NCI-H2081 (cell line): ENCODE measurements around the gene SLC35A2.
"Not testable (repeated sequence)": the region's sequence is repeated elsewhere in the genome, so short reads cannot be mapped to it uniquely, and the experiment has no call there.

Experiments used
- DNase-seq, 2 experiments: peaks; one replicate each; lab custom pipeline; 2025; lab: John Stamatoyannopoulos, UW

The SLC35A2 gene

DNA sequence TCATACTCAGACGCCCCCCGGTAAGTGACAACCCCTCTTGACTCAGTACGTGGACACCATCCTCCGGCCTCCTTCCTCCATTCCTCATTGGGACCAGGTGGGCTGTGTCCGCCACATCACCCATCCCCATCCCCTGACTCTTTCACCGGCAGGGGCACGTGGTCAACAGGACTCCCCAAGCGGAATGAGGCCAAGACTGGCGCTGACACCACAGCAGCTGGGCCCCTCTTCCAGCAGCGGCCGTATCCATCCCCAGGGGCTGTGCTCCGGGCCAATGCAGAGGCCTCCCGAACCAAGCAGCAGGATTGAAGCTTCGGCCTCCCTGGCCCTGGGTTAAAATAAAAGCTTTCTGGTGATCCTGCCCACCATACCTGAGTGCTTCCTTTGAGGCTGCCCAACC is 8.7 kb downstream of the SLC35A2 start:
- no peak for DNase-seq

DNA sequence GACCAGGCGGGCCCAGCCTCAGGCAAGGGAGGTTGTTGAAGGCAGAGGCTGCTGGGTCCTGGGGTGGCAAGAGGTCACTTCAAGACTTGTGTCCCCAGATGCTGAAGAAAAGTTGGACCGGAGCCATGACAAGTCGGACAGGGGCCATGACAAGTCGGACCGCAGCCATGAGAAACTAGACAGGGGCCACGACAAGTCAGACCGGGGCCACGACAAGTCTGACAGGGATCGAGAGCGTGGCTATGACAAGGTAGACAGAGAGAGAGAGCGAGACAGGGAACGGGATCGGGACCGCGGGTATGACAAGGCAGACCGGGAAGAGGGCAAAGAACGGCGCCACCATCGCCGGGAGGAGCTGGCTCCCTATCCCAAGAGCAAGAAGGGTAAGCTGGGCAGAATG is 9.3 kb downstream of the SLC35A2 start:
- DNase-seq: no peak

DNA sequence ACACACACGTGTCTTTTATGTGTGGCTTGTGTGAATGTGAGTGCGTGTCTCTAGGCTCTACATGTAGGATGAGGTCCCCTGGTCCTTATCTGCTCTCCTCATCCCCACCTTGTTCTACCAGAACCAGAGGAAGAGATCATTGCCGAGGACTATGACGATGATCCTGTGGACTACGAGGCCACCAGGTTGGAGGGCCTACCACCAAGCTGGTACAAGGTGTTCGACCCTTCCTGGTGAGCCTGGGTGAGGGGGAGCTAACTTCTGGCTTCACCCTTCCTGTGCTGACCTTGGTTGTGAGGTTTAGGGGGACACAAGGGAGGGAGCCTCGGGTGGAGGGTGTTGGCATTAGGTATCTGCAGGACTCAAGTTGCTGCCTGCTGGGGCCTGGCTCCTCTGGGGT is 10.4 kb downstream of the SLC35A2 start:
- no peak for DNase-seq

DNA sequence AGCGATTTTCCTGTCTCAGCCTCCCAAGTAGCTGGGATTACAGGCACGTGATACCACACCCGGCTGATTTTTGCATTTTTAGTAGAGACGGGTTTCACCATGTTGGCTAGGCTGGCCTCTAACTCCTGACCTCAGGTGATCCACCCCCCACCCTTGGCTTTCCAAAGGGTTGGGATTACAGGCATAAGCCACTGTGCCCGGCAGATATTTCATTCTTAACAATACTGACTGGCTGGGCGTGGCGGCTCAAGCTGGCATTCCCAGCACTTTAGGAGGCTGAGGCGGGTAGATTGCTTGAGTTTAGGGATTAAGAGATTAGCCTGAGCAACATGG is 12.4 kb downstream of the SLC35A2 start:
- no peak for DNase-seq

DNA sequence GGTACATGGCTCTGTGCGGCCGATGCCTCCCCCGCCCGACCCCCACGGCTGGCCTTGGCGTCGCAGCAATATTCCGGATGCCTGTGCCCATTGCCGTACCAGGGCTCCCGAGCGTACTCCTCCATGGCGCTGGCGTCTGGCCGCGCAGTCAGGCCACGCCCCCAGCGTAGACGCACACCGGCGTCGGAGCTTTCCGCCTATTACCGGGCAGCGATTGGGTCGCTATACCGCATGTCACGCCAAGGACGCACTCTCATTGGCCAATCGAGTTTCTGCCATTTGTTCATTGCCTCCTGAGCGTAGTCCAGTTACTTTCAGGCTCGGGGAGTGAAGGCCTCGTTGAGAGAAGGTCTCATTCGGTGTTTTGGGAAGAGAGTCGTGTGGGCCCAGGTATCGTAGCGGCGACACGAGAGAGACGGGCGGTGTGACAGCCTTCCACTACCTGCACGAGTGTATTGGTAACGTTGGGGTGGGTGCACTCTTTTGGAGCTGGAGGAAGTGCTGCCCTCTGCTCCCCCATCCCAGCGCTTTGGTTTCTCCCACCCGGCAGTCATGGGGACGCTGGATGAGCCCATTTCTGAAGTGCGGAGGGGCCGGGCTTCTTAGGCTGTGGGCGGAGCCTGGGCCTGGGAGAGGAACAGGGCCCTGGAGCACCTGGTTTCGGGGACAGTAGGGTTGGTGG is 13.7 kb downstream of the SLC35A2 start, which contains the start of the genes PQBP1 and TIMM17B:
Gene PQBP1 (plus strand): TSS at position 306 of the 682 bp plus-strand sequence. CDS start 580 bp downstream, outside the sequence.
Gene TIMM17B (minus strand): TSS at position 144 of the 682 bp plus-strand sequence. CDS start 19 bp downstream, at position 125.
- DNase-seq: peak; percentile 90 to 98

DNA sequence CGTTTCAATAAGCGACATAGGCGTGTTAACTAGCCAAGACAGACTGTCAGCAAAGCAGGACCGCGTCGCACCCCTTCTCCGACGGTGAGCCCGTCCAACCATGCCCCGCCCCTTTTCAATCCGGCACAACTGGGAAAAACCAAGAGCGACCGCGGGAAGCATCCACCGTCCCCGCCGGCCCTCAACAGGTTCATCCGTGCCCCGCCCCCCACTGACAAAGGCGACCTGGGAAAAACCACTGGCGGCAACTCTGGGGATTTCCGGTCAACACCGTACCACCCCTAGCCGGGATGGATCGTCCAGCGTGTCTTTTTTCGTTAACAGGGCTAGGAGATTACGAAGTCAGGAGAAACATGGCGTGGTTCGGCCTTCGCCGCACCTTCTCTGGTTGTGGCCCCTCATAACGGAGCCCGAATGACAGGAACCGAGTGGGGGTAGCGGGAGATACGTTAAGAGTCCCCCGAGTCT is 14.3 kb downstream of the SLC35A2 start:
- peak; percentile 79 to 84 for DNase-seq

DNA sequence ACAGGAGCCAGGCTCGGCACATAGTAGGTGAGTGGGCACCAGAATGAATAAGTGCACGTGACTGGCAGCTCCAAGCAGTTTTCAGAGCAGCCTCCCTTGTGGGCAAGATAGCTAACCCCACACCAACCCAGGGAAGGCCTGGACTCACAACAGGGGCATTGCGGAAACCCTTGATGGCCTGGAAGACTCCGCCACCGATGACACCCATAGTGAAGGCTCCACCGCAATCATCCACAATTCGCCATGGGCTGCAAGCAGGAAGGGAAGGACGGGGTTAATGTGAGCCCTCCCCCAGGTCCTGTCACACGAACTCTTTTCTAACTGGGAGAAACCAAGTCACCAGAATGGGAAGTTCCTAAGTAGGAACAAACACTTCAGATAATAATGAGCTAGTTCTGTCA is 14.8 kb downstream of the SLC35A2 start:
- peak in 1 of 2 experiments; percentile 39 for DNase-seq

DNA sequence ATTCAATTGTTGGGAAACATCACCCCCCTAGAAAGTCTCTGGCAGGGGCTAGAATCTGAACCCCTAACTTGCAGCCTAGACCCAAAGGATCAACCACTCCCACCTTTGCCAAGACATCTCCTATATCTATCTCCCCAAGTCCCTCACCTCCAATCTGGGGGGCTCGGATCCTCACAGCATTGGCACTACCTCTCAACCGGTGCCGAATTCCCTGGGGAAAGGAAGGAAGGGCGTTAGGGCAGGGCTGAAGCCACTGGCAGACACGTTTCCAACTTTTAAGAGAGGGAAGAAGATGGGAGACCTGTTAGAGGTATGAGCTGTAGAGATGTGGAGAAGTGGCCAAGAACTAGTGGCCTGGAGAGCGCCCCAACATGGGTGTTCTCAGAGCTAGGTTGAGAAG is 16.6 kb downstream of the SLC35A2 start:
- DNase-seq: no peak

DNA sequence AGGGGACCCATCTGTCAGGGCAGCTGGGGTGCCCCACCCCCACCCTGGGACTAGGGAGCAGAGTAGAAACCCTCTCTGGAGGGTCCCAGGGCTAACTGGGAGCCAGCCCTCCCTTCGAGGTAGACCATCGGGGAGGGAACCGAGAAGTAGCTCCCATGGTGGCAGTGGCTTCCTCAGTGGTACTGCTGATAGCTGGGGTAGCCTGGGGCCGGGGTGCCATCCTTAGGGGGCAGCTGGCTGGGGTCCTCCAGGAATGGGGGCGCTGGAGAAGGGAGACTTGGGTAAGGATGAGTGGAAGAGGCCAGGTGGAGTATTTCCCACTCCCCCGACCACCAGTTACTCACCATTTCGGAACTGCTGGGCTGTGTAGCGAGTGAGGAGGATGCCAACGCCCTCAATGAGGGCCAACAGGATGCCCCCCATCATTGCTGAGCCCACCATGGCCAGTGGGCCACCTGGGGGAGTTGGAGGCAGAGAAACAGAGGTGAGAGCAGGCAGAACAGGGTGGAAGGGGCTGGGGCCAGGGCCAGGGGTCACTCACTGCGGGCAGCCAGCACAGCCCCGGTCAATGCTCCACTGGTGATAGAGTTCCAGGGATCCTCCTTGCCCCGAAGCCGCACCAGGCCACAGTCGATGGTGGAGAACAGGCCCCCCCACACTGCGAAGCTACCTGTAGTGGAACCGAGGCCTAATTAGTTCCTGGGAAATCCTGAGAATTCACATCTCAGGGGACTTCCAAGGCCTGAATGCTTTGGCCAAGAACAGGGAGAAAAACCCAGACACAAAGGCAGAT is 17.7 kb downstream of the SLC35A2 start:
- no peak for DNase-seq

DNA sequence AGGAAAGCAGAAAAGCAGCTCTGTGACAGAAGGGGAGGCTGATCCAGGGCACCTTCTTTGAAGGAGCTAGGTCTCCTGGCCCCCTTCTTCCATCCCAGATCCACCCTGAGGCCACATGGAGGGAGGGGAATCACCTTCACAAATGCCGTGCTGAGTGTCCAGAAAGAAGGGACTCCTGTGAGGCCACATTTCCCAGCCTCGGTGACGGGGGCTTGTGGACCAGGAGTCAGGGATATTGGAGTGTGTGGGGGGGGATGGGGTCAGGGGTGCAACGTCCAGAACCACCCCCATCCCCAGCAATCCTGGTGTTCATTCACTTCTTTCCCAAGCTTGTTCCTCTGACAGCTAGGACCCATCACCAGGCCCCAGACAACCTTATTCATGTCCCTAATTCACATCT is 18.6 kb downstream of the SLC35A2 start:
- DNase-seq: no peak

DNA sequence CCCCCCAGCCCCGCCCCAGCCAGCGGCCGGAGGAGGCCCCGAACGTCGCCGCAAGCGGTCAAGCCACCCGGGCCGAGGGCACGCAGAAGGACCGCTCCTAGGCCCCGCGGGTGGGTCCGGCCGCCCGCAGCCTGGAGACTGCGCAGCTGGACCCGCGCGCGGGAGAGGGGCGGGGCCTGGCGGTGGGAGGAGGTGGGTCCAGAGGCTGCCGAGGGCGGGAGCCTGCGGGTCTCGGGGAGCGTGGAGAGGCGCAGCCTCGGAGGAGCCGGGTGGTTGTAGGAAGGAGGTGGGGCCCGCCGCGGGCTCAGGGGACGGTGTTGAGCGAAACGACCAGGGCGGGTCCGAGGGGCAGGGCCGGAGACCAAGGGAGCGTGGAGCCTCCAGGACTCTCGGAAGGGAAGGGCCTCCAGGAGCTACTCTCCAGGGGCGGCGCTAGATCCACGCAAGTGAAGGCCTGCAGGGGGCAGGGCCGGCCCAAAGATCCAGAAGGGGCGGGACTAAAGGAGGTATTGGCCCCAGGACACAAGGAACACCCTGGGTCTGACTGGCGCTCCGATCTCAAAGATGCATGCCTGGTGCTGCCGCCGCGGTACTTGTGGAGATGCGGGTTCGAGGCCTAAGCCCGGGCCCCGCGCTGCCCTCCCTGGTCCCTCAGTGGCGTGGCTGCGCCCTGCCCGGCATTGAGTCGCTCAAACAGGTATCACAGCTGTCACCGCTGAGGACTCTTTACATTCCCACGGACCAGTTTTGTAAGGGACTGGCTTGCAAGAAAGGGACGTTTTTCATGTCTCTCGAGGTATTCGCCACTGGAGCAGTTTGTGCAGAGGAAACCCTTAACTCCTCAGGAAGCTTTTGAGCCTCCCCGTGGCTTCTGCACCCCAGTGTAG is 19.8 kb downstream of the SLC35A2 start:
- DNase-seq: peak; percentile 78

DNA sequence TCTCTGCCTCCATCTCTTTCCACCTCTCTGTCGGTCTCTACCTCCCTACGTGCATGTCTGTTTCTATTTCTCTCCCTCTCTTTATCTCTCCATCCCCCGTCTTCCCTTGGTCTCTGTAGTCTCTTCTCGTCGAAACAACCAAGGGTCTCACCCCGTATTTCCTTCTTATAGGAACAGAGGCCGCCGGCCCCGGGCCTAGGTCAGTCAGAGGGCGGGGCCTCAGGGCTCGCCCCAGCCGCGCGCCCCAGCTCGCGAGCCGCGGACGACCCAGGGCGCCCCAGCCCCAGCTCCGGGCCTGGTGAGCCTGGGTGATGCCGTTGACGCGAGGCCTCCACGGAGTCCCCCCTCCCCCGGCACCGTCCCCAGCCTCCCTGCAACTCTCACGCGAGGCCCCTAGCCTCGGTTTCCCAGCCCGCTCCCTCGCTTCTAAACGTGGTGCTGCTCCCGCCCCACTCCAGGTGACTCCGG is 20.5 kb downstream of the SLC35A2 start:
- no peak for DNase-seq

DNA sequence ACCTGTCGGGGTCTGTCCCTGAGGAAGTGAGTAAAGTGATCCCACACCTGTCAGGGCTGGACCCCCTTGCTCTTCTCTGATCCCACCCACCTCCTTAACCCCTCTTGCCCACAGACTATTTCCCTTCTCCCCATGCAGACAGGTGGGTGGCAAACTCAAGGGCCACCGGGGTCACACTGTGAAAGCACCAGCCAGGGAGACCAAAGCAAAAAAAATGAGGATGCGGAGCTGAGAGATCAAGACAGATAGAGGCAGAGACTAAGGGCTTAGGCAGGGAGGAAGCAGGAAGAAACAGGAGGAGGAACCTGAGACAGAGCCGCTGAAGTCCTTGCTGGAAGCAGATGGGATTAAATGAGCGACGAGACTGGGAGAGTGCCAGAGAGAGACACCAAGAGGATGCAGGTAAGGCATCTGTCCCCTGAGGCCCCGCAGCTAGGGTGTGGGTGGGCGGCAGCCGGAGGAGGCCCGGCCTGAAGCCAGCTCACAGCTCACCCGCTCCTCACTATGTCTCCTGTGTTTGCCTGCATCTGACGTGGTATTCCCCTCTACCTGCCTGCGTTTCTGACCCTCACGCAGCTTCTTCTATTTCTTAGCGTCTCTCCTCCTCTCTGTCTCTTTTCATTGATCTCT is 21.0 kb downstream of the SLC35A2 start:
- DNase-seq: no peak

DNA sequence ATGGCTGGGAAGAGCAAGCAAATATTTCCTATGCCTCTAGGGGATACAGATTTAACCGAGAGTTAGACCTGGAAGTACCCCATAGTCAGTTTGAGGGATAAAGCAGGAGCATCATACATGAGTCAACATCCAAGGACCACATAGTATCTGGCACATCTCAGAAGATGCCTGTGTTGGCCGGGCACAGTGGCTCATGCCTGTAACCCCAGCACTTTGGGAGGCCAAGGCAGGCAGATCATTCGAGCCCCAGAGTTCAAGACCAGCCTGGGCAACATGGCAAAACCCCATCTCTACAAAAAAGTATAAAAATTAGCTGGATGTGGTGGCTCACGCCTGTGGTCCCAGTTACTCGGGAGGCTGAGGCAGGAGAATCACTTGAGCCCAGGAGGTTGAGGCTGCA is 24.9 kb downstream of the SLC35A2 start:
- DNase-seq: not testable (repeated sequence)

DNA sequence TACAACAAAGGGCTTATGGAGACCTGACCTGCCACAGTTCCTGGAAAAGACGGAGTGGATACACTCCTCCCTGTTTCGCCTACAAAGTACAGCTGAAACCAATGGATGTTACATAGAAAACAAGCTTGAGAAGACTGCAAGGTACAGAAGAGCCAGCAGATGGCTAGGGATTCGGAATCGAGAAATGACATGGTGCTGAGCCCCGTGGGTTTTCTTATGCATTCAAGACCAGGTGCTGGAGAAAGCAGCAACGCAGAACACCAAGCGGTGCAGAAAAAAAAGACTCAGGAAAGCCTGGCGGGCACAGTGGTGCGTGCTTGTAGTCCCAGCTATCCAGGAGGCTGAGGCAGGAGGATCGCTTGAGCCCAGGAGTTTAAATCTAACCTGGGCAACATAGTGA is 27.7 kb downstream of the SLC35A2 start:
- DNase-seq: no peak

DNA sequence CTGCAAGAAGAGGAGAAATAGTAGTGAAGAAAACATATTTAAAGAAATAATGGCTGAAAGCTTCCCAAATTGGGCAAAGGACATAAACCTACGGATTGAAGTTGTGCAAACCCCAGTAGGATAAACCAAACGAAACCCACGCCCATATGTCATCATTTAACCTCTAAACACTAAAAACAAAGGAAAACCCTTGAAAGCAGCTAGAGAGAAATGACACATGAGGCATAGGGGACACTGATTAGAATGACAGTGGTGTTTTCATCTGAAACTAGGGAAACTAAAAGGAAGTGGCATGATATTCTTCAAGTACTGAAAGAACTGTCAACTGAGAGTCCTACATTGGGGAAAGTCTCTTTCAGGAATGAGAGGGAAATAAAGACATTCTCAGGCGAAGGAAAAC is 34.5 kb downstream of the SLC35A2 start:
- DNase-seq: not testable (repeated sequence)

DNA sequence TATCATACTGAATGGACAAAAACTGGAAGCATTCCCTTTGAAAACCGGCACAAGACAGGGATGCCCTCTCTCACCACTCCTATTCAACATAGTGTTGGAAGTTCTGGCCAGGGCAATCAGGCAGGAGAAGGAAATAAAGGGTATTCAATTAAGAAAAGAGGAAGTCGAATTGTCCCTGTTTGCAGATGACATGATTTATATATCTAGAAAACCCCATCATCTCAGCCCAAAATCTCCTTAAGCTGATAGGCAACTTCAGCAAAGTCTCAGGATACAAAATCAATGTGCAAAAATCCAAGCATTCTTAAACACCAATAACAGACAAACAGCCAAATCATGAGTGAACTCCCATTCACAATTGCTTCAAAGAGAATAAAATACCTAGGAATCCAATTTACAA is 39.4 kb downstream of the SLC35A2 start:
- DNase-seq: not testable (repeated sequence)

DNA sequence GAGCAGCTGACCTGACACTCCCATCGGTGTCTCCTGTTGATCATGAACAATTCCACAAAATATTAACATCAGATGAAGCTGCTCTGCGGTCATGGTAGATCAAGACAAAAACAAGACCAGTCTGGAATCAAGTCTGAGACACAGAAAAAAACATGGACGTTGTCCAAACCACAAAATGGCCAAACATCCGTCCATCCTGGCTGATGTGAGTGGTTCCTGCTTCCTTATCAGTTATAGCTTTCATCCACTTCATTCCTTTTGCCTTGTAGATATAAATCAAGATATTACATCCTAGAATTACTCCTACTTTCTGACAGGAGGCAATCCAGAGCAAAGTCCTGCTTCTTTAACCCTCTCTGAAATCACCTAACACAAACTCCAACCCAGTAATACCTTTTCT is 47.2 kb downstream of the SLC35A2 start:
- no peak for DNase-seq

DNA sequence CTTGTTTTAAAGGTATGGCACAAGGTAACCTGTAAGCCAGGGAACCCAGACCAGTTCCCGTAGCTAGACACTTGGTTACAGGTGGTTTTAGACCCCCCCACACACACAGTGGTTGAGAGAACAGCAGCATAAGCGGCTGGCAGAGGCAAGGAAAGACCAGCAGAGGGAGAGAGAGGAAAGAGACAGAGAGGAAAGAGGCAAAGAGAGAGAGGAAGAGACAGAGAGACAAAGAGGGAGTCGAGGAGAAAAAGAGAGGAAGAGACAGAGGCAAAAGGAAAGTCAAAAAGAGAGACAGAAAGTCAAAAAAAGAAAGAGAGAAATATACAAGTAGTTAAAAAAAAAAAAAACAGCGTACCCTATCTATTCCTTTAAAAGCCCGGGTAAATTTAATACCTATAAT is 56.5 kb downstream of the SLC35A2 start:
- DNase-seq: no peak

DNA sequence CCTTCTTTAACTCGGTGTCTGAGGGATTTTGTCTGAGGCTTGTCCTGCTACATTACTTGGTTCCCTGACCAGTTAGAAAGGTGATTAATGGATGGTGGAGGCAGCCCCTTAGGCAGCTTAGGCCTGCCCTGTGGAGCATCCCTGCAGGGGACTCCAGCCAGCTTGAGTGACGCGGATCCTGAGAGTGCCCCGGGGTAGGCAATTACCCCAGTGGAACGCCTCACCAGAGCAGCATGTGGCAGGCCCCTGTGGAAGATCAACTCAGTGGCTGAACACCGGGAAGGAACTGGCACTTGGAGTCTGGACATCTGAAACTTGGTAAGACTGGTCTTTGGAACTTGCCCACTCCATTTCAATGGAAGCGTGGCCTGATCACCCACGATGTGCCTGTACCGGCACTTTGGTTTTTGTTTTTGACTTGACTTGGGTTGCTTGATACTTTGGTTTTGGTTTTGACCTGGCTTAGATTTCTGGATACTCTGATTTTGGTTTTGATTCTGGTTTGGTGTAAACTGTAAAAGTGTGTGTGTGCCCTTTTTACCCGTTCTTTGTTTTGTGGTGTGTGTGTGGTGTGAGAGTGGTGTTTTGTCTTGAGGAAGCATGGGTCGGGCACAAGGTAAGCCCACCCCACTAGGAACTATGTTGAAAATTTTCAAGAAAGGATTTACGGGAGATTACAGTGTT is 57.2 kb downstream of the SLC35A2 start:
- DNase-seq: not testable (repeated sequence)

DNA sequence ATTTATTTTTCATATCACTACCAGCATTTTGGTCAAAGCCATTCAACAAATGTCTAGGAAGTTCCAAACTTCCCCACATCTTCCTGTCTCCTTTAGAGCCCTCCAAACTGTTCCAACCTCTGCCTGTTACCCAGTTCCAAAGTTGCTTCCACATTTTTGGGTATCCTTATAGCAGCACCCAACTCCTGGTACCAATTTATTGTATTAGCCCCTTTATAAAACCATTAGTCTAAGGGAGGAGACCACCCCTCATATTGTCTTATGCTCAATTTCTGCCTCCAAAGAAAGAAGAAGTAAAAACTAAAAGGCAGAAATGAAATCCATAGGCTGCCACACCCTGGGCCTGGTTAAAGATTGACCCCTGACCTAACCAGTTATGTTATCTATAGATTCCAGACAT is 58.0 kb downstream of the SLC35A2 start:
- not testable (repeated sequence) for DNase-seq
